A549 treated with ZK216348 at 1 μM for 4 hours (cell line): ENCODE measurements around the gene CYSTM1. TPM values are rescaled to one million over a fixed set of nuclear protein-coding genes. Genes with fewer than 3 reads are reported as not detected.

Source experiments
- total RNA-seq: library from RNA; stranded (reverse); fragments of 200-300 nt; extraction: Qiagen RNA extraction; gene quantifications from 5 replicates; pipeline ENCODE4 v1.2.3, GENCODE V29; 2022; ENCODE audit warnings: low read depth

The CYSTM1 gene, protein sequence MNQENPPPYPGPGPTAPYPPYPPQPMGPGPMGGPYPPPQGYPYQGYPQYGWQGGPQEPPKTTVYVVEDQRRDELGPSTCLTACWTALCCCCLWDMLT
- total RNA-seq: 148 to 224 TPM (median 156 TPM) in 5 replicates

DNA sequence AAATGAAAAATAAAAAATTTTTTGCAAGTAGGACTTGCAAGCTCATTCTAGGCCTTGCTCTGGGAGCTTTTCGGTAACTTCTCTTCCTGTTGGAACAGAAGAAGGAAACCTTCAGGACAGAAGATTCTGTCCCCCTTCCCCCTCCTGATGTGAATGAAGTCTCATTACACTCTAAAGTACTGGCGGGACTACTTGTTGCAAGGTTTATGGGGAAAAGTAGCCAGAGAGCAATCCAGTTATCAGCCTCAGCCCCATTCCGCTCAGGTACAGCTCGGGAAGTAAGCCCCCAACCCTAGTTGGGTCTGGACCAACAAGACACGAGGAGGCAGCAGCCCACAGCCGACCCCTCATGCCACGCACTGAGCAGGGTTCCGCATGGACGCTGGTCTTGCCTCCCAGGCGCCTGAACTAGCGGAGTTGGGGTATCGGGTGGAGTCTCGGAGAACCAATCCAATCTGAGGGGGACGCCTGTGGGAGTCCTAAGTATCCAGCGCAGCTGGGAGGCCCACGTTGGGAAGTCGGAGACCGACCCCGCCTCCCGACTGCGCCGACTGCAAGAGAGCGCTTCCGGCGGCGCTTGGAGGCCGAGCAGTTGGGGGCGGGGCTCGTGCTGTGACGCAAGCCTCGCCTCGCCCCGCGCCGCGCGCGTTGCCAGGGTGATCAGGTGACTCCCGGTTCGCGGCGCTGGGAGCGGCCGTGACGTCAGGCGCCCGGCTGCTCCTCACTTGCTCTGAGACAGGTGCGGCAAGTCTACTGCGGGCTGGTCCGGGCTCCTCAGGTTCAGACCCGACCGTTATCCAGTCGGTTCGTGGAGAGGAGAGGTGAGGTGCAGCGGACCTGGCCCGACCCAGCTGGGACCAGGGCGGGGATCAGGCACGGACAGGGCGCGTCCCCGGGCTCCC is at the start of gene CYSTM1:
Gene CYSTM1, plus strand, starts transcription at position 724 of the 902 bp plus-strand sequence. CDS start 19,278 bp downstream, outside the sequence.

DNA sequence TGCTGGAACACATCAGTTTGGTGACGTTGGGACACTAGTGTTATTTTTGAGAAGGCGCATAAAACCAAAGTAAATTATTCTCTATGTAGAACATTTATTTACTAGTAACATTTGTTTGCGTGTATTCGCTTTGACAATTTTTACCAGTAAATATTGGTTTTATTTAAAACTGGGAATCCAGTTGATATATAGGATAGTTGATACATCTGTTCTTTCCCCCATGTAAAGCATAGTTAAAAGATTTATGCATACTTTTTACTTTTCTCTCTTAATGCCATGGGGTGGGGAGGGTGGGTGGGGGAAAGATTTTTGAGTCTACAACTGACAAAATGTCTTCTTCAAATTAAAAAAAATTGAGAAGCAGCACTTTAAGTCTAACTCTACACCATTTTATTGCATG is 49.4 kb upstream of the CYSTM1 start, which contains the start of gene IGIP:
Gene IGIP, plus strand, starts transcription at position 301 of the 400 bp plus-strand sequence. CDS start 2,540 bp downstream, outside the sequence.

Other genes starting within 250 kb of the CYSTM1 start
- 1.3 to 2.3 TPM (median 2.0 TPM) in 5 replicates for gene NRG2, start 131.9 kb upstream of the CYSTM1 start, total RNA-seq
- 3.9 to 6.4 TPM (median 5.4 TPM) in 5 replicates for gene PURA, start 61.1 kb upstream of the CYSTM1 start, total RNA-seq
- gene IGIP, start 49.3 kb upstream of the CYSTM1 start, total RNA-seq: 0.88 to 1.0 TPM (median 0.95 TPM) in 5 replicates
- 89.5 to 177 TPM (median 93.5 TPM) in 5 replicates for gene PFDN1, start 127.9 kb downstream of the CYSTM1 start, total RNA-seq
- gene HBEGF, start 171.4 kb downstream of the CYSTM1 start, total RNA-seq: 5.4 to 7.5 TPM (median 6.4 TPM) in 5 replicates
- gene SLC4A9, start 185.0 kb downstream of the CYSTM1 start, total RNA-seq: 0.33 TPM in 1 of 5 replicates, not detected in the others
- 39.3 to 59.9 TPM (median 48.9 TPM) in 5 replicates for gene ANKHD1, start 226.6 kb downstream of the CYSTM1 start, total RNA-seq